Retinal pigment epithelial cell (primary cell): ENCODE data around the gene TTC4.

ENCODE experiments used
- DNase-seq: peaks from one replicate; pipeline ENCODE4 v3.0.0-alpha.2; 2010; ENCODE audit warnings: low read depth
- H3K4me3 ChIP-seq: 2 replicates; pipeline ENCODE4 v1.5.1; 2011; ENCODE audit warnings: mild to moderate bottlenecking, low read length, control low read depth, moderate library complexity
- TF ChIP-seq, protein P1 (sequence below): conservative IDR thresholded peaks from 2 replicates; pipeline ENCODE4 v1.5.1; 2011; ENCODE audit warnings: low read depth, low read length, control low read depth, inconsistent platforms

Gene TTC4

DNA sequence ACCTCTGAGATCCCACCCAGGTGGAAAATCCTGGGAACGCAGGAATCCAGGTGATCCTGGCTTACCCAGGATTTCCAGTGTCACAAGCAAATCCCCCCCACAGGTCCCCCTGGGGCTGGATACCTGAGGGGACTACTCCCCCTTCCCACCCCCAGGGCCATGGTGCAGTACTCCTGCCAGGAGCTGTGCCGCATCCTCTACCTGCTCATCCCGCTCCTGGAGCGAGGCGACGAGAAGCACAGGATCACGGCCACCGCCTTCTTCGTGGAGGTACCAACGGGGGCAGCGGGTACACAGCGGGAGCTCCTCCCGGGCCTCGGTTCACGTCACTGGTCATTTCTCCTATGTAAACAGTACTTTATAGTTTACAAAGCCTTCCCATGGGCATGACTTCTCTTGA is 20.4 kb upstream of the TTC4 start:
- TF ChIP-seq, protein P1, sequence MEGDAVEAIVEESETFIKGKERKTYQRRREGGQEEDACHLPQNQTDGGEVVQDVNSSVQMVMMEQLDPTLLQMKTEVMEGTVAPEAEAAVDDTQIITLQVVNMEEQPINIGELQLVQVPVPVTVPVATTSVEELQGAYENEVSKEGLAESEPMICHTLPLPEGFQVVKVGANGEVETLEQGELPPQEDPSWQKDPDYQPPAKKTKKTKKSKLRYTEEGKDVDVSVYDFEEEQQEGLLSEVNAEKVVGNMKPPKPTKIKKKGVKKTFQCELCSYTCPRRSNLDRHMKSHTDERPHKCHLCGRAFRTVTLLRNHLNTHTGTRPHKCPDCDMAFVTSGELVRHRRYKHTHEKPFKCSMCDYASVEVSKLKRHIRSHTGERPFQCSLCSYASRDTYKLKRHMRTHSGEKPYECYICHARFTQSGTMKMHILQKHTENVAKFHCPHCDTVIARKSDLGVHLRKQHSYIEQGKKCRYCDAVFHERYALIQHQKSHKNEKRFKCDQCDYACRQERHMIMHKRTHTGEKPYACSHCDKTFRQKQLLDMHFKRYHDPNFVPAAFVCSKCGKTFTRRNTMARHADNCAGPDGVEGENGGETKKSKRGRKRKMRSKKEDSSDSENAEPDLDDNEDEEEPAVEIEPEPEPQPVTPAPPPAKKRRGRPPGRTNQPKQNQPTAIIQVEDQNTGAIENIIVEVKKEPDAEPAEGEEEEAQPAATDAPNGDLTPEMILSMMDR, result no peak
- H3K4me3 ChIP-seq, result no peak overlapping the region
- no peak for DNase-seq

DNA sequence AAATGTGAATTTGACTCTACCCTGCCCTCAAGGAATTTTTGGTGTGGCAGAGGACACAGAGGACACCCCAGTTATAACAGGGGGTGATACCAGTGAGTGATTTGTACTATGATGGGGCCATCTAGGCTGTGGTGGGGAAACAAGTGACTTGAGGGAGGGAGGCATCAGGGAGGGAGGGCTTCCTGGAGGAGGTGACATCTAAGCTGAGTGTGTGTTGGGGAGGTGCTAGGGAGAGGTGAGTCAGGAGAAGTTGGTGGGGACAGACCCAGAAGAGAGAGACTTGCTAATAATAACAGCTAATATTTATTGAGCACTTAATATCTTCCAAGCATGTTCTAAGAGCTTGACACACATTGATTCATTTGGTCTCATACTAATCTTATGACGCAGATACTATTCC is 19.9 kb upstream of the TTC4 start:
- H3K4me3 ChIP-seq, result no peak overlapping the region
- TF ChIP-seq, protein P1, result no peak
- no peak for DNase-seq

DNA sequence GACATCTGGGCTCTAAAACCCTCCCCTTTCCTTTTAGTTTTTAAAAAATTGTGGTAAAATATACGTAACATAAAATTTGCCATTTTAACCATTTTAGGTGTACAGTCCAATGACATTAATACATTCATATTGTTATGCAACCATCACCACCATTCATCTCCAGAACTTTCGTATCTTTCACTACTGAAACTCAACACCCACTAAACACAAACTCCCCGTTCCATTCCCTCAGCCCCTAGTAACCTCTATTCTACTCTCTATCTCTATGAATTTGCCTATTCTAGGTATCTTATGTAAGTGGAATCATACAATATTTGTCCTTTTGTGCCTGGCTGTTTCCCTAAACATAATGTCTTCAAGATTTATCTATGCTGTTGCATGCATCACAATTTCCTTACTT is 19.4 kb upstream of the TTC4 start:
- TF ChIP-seq, protein P1, result no peak
- no peak for DNase-seq
- H3K4me3 ChIP-seq, result no peak overlapping the region

DNA sequence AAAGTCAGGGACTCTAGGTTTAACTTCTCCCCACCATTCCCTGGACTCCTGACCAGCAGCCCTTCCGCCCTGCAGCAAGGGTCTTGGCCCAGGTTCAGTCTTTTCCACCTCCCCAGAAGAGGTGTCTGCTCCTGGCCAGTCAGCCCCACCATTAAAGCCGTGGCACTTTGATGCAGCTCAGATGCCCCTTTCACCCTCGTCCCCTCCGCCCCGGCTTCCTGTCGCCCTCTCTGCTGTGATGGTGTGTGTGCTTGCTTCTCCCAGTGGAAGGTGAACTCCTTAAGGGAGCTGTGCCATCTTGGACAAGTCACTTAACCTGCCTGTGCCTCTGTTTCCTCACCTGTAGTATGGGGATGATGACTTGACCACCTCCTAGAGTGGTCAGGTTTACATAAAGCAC is 17.8 kb upstream of the TTC4 start:
- TF ChIP-seq, protein P1, result no peak
- no peak for DNase-seq
- no peak overlapping the region for H3K4me3 ChIP-seq

DNA sequence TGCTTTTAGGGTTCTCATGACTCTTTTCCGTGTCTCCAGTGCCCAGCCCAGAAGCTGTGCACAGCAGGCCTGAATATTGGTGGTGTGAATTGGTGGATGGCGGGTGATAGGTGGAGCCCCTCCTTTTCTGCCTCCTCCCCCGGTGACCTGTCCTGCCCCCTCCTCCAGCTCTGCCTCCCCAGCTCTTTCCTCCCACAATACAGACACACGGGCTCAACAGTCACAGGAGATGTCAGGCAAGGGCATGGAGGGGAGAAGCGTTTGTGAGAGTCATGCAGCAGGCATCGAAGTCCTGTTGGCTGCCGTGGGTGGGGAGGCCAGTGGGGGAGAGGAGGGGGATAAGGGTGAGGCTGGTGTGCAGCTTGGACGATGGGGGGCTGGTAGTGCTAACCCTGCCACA is 17.3 kb upstream of the TTC4 start:
- TF ChIP-seq, protein P1, result no peak
- DNase-seq, result no peak

DNA sequence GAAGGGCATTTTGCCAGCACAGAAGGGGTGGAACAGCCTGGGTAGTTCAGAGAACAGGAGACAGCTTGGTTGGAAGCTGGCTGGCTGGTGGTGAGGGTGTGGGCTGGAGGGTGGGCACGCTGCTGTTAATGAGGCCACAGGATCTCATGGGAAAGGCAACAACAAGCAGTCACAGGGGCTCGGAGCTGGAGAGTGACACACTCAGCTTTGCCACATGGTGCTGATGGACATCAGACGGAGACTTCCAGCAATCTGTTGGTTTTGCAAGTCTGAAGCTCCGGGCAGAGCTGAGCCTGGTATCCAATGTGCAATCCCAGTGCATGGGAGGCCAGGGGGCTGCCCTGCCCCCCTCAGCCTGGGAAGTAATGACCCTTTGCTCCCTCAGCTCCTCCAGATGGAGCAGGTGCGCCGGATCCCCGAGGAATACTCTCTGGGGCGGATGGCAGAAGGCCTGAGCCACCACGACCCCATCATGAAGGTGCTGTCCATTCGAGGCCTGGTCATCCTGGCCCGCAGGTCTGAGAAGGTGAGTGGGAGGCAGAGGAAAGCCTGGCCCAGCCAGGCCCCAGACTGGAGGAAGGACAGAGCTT is 15.6 kb upstream of the TTC4 start:
- DNase-seq, result no peak
- TF ChIP-seq, protein P1, result no peak
- H3K4me3 ChIP-seq, result no peak overlapping the region

More for the DNA sequence above, 17.3 kb upstream of the TTC4 start:
- no peak overlapping the region for H3K4me3 ChIP-seq

DNA sequence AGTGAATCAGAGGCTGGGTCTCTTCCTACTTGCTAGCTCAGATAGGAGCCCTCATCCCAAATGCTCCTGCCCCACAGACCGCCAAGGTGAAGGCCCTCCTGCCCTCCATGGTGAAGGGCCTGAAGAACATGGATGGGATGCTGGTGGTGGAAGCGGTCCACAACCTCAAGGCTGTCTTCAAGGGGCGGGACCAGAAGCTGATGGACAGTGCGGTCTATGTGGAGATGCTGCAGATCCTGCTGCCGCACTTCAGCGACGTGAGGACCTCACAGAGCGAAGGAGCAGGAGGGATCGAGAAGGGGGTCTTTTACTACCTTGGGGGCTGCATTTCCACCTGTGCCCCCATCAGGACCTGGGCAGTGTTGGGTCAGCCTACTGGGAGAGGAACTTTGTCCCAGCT is 14.6 kb upstream of the TTC4 start:
- TF ChIP-seq, protein P1, result no peak
- no peak overlapping the region for H3K4me3 ChIP-seq

More for the DNA sequence above, 14.6 kb upstream of the TTC4 start:
- no peak for DNase-seq
